ENCODE measurements around the gene PSMA6.
A peak's percentile ranks its signal among the peaks of the same experiment; 100 is the strongest.
"Not testable (repeated sequence)": the region's sequence is repeated elsewhere in the genome, so short reads cannot be mapped to it uniquely, and the experiment has no call there.

The PSMA6 gene

DNA sequence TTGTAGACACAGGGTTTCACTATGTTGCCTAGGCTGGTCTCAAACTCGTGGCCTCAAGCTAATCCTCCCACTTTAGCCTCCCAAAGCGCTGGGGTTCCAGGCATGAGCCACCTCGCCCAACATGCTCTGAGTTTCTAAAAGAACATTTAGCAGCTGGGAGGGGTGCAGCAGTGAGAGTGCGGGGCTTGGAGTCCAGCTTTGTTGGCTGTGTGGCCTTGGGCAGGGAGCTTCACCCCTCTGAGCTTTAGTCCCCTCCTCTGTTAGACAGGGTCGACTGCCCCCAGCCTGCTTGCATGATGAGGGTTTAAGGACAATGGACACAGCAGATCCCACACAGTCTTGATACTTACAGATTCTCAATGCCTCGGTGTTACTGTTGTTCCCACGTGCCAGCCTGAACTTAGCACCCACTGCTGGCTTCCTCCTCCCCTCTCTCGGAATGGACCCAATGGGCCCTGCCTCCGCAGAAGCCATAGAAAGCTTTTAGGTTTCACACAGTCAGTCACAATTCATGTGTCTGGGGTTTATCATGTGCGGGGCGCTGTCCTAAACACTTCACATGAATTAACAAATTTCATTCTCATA lies 54.6 kb downstream of the PSMA6 start:
- DNase-seq = no peak

GRCh38 chr14:35347323-35348043 lies 55.3 kb downstream of the PSMA6 start:
- no peak for DNase-seq

GRCh38 chr14:35348044-35348380 lies 55.8 kb downstream of the PSMA6 start:
- not testable (repeated sequence) for DNase-seq

- DNase-seq = no peak
Measured at GRCh38 chr14:35349496-35350365, 57.5 kb downstream of the PSMA6 start.

DNA sequence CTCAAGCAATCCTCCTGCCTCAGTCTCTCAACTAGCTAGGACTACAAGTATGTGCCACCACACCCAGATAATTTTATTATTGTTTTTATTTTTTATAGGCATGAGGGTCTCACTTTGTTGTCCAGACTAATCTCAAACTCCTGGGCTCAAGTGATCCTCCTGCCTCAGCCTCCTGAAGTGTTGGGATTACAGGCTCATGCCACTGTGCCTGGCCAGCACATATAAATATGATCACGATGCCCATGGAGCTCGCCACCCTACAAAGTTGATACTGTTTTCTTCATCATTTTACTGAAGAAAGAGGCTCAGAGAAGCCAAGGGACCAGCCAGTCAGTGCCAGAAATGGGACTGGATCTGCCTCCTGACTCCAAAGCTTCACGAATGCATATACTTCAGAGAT lies 59.3 kb downstream of the PSMA6 start:
- DNase-seq = no peak

DNA sequence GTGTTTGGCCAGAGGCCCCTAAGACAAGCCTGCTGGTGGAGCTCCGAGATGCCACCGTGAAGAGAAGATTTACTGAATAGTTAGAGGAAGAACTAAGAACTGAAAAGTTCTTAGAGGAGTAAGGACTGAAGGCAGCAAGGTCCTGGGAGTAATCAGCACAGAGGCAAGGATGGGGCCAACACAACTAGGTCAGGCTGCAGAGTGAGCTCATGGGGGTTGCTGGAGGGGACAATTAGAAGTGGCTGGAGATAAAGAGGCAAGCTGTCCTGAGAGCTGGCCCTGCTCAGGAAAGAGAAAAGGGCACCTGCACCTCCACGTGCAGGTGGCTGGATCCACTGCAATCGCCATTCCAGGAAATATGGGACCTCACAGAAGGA lies 59.7 kb downstream of the PSMA6 start:
- no peak for DNase-seq

- no peak for DNase-seq
Measured at GRCh38 chr14:35352274-35353233, 60.4 kb downstream of the PSMA6 start.

GRCh38 chr14:35353409-35354172 lies 61.4 kb downstream of the PSMA6 start:
- DNase-seq = no peak

- not testable (repeated sequence) for DNase-seq
Measured at GRCh38 chr14:35355235-35355634, 63.1 kb downstream of the PSMA6 start.

DNA sequence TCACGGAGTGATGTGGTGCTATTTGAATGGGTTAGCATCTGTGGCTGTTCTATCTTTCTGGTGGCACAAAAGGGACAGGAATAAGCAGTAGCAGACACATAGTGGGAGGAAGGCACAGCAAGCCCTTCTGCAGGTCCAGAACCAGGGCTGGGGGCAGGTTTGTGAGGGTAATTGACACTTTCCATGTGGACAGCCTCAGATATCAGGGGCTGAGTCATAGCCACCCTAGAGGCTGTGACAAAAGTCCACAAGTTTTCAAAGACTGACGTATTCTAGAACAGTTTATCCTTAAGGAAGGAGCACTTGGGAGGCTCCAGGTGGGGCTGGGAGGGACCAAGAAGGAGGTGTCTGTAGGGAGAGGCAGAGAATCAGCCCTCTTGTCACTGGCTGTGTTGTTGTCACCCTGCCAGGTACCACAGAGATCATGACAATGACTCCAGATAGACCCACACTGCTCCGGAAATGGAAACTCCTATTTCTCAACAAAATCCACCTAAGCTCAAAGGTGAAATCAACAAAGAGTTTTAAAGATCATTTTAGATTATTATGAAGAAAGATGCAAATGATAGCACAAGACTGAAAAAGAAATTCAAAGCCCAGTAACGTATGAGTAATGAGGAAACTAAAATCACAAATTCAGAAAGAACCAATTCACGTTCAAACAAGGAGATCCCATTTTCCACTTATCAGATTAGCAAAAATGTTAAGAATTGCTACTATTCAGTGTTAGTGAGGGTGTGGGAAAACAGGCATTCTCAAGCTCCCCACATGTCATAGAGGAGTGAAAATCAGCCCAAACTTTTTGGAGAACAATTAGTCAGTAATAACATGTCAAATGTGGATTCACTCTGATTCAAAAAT lies 64.0 kb downstream of the PSMA6 start:
- peak; percentile 72 for DNase-seq

DNA sequence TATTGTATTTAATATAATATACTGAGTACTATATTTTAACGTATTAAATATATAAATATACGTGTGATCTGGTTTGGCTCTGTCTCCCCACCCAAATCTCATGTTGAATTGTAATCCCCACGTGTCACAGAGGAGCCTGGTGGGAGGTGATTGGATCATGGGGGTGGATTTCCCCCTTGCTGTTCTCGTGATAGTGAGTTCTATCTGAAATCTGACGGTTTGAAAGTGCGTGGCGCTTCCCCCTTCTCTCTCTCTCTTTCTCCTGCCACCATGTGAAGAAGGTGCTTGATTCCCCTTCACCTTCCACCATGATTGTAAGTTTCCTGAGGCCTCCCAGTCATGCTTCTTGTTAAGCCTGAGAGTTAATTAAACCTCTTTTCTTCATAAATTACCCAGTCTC lies 67.5 kb downstream of the PSMA6 start:
- DNase-seq = not testable (repeated sequence)

DNA sequence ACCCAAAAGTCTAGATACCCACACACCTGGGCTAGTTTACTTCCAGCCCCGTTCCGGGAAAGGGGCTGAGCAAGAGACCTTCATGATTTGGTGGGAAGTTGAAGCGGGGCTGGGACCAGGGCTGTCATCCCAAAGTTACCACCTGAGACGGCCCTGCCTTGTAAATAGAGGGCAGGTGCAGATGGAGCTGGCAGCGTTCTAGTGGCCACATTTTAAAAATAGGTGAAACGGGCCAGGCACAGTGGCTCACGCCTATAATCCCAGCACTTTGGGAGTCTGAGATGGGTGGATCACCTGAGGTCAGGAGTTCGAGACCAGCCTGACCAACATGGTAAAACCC lies 68.9 kb downstream of the PSMA6 start:
- DNase-seq = no peak

- no peak for DNase-seq
Measured at GRCh38 chr14:35362450-35362849, 70.3 kb downstream of the PSMA6 start.

GRCh38 chr14:35362911-35363374 lies 70.8 kb downstream of the PSMA6 start:
- no peak for DNase-seq

DNA sequence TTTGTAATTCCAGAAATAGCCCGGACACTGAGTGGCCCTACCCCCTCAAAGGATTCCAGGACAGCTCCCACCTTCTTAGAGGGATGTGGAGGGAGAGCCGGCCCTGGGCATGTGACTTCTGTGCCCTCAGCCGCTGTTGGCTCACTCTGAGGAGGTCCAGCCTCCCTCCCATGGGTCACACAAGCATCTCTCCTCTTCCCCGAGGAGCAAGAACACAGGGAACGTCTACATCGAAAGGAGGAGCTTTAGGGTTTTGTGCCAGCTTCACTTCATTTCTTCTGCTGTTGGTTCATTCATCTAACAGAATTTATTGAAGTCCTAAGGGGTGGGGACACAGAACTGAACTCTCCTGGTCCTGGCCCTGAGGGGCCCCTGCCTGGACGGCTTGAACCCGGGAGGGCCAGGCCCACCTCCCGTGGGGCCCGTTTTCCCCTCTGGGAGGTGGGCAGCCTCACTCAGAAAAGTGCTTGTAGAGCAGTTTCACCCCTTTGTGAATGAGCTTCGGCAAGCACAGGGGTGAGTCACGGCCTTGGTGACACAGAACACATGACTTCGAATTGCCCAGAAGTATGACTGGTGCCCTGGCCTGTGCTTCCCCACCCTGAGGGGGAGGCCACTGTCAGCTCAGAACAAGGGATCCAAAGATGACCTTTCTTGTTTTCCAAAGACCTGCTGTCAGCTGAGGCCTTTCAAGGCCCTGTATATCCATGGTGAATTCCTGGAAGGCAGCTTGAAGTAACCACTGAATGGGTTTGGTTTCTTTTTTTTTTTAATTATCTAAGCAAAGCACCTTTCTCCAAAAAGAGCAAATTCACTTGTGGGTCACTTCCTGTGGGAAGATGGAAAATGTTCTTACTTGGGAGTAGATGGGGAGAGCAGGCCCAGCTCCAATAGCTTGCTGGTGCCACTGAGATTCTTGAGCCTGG lies 73.2 kb downstream of the PSMA6 start:
- peak; percentile 89 for DNase-seq

DNA sequence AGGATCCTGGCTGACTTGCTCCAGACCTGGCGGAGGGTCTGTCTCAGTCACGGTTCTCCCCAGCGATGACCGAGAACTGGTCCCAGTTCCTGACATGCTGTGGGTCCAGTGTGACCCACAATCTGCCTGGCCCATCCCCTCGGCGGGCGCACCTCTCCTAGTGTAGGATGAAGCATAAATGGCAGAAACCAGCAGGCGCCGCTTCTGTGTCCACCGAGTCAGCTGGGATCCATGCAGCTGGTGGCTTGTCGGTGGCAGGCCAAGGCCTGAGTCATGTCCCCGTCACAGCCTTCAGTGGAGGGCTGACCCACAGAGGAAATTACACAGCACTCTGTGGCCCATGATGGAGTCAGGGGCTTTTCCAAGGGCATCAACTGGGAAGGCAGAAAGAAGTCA lies 73.9 kb downstream of the PSMA6 start:
- DNase-seq = peak; percentile 62

GRCh38 chr14:35366521-35366976 lies 74.4 kb downstream of the PSMA6 start:
- DNase-seq = no peak

- no peak for DNase-seq
Measured at GRCh38 chr14:35367056-35367372, 74.8 kb downstream of the PSMA6 start.

Data from stimulated activated CD4-positive, alpha-beta T cell treated with anti-CD3 and anti-CD28 coated beads, Interleukin-15, amount 100 ng/mL, for 24 hours (primary cell).